GM21737 (cell line): ENCODE results near the gene EVL.

ENCODE experiments used
- ATAC-seq: cut with Tn5 transposase; IDR thresholded peaks from one replicate; pipeline ENCODE4 v1.9.1; 2021; ENCODE audit warnings: mild to moderate bottlenecking, moderate library complexity; ENCODE audit not compliant: unreplicated experiment

EVL gene

DNA sequence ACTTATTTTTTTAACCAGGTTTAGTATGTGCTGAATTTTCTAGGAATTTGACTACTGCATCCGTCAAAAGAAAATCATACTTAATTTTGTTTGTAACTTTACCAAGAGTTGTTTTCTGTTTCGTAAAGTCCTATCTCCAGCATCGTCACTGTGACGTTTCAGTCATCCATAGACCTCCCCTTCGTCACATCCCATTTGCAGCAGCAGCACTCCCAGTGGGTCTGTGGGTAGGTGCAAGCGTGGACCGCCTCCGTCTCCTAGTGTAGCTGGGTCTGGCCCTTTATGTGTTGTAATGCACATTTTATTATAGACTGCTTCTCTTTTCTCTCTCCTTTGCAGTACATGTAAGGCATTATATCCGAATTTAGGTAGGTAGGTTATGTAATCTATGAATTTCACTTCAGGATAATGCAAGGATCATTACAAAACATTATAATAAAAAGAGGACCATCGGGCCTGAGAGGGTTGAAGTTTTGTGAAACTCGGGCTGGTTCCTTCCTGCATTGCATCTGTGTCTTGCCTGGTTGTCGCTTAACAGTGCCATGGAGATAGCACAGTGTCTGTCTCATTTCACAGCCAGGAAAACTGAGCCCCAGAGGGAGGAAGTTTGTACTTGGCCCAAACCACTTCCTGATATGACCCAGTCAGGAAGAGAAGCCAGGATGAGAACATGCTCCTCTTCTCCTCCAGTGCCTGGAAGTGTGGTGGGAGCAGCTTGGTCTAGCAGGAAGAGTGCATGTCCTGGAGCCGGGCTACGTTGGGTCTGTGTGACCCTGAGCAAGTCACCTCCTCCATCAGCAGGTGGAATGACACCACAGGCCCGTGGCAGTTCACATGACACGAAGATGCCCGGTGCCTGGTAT is 41.3 kb downstream of the EVL start:
- ATAC-seq, result no peak

DNA sequence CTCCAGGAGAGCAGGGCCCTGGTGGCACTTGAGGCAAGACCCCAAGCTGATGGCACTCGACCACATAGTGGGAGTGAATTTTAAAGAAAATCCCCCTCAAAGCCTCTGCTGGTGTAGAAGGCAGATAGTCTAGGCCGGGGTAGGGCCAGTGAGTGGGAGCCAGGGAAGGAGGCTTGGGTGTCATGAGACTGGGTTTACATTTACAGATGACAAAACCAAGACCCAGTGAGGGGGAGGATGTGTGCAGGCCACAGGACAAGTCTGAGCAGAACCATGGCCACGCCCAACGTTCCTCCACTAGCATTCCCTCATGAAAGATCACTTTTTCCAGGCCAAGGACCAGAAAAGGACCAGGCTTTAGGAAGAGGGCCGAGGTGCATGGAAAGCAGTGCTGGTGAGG is 42.0 kb downstream of the EVL start:
- no peak for ATAC-seq

DNA sequence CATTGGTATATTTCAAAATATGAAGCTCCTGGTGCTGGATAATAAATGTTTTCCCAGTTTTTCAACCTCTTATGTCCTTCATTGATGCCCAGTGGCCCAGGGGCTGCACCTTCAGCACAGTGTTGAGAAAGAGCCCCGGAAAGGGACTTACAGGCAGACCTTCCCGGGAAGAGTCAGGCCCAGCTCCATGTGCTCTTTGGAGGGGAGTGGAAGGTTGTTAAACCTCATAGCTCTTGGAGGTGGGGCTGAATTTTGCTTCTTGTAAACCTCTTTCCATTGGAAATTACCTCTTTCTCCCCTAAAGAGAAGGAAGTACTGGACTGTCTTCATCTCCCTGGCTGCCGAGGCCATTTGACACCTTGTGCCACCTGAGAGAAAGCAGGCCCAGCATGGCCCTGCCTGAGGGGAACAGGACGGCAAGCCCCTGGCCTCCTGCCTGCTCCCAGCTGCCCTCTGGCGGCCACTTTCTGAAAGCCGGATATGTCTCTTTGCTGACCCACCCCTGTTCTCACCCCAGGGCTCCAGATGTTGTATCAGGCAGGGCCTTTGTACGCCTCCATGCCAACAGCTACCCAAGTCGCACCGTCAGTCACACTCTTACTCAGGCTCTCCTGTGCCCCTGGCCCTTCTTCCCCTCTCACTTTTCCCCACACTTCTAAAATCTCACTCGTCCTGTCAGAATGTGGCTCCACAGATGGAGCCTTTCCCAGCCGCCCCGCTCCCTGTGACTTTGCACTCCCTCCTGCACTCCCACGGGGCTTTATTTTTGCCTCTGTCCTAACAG is 43.0 kb downstream of the EVL start:
- no peak for ATAC-seq

DNA sequence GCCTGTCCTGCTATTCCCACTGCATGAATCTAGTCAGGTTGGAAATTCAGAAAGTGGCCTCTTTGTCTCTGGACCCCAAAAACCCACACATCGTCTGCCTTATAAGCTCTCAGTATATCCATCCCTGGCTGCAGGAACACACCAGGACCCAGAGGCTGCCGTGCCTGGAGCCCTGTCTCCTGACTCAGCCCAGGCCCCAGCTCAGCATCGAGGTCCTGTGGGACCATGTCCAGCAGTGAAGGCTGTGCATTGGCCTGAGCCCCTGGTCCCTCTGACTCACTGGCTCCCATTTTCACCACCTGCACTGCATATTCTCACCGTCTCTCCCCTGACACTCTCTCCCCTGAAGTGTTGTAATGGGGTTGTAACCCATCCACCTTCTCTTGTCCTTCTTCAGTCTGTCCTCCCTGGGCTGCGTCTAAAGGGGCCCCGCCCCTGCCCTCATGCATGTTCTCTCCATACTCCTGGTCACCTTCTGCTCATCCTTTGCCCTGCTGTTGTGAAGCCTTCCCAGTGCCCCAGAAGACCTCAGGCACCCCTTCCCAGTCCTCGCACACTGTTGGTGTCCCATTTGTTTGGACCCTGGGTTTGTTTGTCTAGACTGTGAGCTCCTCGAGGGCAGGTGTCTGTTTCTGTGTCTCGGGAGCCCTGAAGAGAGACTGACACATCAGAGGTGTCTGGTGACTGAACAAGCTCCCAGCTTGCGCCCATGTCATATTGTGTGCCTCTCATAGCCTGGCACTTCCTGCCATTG is 43.8 kb downstream of the EVL start:
- no peak for ATAC-seq

DNA sequence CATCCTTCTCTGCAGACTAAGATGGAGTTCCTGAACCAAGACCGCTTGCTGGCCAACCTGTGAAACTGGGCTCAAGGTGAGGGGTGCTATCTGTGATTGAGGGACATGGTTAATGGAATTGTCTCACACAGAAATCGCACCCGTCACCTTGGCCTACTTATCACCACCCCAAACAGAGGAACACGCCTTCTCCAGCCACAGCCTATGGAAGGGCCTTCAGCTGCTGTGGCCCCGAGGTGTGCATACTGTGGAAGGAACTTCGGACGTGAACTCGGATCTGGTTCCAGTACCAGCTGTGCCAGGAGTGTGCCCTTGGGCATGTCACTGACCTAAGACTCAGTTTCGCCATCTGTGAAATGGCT is 44.4 kb downstream of the EVL start:
- no peak for ATAC-seq

GRCh38 chr14:100110816-100111215 is 45.6 kb downstream of the EVL start:
- no peak for ATAC-seq

DNA sequence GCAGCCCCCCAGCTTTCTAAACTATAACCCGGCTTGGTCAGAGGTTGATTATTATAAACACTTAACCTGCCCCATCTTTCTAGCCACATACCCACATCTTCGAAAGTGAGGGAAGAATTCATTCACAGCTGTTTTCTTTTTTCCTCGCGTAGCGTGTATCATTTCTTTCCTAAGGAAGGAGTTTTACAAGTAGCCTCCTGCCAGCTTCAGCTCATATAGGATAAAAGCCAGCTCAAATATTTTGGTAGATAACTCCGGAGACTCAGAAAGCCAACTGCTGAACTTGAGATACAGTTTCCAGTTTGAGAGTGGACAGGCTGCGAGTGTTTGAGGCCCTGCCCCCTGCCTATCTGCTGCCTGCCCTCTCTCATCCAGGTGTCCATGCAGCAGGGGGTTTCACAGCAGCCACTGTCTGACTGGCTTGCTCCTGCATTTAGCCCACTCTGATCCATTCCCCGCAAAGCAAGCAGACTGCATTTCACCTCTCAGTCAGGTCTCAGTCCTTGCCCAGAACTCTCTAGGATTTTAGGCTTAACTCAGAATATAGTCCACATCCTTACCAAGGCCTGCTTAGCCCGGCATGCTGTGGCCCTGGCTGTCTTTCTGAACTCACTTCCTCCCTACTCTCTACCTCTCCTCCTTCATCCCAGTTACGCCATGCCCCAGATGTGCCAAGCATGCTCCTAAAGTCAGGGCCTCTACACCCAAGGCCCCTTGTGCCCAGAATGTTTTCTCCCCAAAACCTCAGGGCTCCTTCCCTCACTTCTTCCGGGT is 46.9 kb downstream of the EVL start:
- no peak for ATAC-seq

DNA sequence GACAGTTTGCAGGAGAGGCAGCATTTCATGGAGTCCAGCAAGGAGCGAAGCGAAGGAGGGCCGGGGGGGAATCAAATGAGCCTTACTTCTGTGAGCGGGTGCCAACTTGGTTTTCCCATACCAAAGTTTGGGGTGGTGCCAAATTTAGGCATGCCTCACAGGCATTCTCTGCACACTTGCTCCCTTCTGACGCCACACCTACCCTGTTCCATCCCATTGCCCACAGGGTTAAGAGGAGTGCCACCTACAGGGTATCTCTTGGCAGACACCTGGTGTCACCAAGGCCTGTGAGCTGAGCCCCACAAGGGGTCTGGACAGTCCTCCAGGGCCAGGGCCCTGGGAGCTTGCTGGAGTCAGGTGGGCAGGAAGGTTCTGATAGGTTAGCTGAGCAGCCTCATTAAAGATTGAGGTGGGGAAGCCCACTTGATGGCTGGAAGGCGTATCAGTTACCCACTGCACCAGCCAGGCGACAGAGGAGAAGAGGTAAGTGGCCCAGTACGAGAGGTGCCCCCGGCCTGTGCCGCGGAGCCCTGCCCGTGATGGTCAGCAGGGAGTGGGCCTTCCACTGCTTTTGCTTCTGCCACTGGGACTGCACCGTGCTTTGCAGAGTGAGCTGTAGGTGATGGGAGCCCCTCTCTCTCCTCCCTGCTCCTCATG is 49.0 kb downstream of the EVL start:
- no peak for ATAC-seq

DNA sequence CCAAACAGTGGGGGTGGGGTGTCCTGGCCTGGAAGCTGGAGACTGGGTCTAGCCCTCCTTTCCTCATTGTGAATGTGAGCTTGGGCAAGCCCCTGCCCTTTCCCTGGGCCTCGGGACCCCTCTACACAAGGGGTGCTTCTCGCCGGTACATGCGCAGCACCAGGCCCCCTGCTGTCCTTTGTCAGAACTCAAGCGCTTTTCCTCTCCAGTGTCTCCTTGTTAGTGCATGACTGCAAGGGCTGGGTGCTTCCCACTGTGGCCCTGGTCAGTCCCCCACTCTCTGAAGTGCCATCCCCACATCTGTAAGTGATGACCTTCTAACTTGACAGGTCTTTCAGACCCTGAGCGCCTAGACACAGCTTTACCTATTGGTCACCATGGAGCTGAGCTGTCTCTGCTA is 50.0 kb downstream of the EVL start:
- no peak for ATAC-seq

GRCh38 chr14:100115726-100116125 is 50.5 kb downstream of the EVL start:
- ATAC-seq, result no peak

DNA sequence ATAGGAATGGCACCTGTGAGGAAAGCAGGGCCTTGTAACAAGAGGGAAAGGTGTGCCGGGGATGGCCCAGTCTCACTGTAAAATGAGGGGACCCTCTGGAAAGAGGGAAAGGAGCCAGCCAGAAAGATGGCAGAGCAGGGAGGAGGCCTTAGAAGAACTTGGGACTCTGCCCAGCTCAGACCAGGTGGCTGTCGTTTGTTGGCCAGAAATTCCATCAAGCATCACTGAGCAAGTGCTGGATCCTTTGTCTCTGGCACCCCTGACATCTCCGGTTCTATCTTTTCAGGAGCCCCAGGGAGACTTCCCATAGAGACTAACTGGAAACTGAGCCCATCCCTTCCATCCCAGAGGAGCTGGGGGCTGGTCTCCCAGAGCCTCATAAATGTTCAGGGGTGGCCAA is 50.9 kb downstream of the EVL start:
- no peak for ATAC-seq

GRCh38 chr14:100117026-100117425 is 51.8 kb downstream of the EVL start:
- ATAC-seq, result no peak

DNA sequence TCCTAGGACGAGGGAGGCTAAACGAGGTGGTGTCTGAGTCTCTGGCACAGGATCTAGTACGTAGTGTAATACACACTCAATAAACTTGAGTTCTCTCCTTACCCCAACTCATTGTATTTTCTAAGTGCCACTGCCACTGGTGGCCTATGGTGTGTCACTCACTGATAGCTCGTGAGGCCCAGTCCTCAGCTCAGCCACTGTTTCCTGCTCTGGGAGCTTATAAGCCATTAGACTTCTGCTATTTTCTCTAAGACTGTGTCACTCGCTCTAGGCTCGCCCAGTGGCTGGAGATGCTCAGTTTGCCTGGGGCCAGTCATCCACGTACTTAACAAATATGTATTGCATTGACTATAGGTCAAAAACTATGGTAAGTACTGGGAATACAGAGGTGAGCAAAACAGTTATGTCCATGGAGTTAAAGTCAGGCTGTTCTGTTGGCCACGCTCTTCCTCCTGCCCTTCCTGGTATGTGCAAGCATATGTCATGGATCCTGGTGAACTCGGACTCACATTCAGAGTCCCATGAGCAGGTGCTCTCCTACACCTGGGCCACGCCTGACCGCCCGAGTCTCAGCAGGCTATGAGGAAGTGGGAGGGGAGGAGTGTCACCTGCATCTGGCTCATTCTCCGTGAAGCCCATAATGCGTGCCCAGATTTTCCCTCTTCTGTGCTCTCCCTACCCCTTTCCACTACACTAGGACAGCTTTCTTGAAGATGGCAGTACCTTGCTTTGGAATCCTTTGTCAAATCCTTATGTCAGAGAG is 52.6 kb downstream of the EVL start:
- no peak for ATAC-seq

- no peak for ATAC-seq
Observed at GRCh38 chr14:100118396-100119011, 53.3 kb downstream of the EVL start.

GRCh38 chr14:100119251-100119650 is 54.0 kb downstream of the EVL start:
- ATAC-seq, result no peak

DNA sequence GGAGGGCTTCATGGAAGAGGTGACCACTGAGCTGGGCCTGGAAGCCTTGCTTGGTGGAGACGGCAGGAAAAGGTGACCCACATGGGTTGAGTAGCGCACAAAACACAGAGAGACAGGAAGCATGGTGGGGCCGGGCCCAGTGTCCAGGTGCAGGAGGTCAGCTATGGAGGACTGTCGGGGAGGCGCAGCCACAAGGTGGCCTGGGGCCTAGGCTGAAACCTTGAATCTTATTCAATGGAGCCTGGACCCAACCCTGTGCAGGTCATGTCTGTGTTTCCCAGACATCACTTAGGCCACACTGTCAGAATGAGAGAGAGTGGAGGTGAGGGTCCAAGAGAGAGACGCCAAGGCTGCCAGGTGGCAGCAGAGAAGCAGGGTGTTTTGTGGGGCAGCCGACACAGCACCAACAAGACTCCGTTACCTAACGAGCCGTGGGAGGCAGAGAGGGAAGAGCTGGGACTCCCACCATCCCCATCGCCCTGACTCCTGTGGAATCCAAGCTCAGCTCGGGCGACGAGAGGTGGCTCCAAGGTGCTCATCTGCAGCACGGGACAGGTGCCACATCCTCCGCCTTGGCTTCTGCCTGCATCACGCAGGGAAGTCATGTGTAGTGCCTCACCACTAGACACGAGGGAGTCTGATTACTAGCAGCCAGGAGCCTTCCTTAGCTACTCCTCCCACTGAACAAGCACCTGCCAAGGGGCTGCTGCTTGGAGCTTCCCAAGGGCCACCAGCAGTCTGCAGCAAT is 55.5 kb downstream of the EVL start:
- no peak for ATAC-seq

GRCh38 chr14:100121643-100122480 is 56.6 kb downstream of the EVL start:
- ATAC-seq, result no peak
